HG03159 (cell line): ENCODE measurements around the gene VAC14.
"Not testable (repeated sequence)": the region's sequence is repeated elsewhere in the genome, so short reads cannot be mapped to it uniquely, and the experiment has no call there.

Experiments
- ATAC-seq: cut with Tn5 transposase; IDR thresholded peaks from one replicate; pipeline ENCODE4 v1.9.1; 2021; ENCODE audit warnings: mild to moderate bottlenecking, moderate library complexity; ENCODE audit not compliant: unreplicated experiment

The VAC14 gene

DNA sequence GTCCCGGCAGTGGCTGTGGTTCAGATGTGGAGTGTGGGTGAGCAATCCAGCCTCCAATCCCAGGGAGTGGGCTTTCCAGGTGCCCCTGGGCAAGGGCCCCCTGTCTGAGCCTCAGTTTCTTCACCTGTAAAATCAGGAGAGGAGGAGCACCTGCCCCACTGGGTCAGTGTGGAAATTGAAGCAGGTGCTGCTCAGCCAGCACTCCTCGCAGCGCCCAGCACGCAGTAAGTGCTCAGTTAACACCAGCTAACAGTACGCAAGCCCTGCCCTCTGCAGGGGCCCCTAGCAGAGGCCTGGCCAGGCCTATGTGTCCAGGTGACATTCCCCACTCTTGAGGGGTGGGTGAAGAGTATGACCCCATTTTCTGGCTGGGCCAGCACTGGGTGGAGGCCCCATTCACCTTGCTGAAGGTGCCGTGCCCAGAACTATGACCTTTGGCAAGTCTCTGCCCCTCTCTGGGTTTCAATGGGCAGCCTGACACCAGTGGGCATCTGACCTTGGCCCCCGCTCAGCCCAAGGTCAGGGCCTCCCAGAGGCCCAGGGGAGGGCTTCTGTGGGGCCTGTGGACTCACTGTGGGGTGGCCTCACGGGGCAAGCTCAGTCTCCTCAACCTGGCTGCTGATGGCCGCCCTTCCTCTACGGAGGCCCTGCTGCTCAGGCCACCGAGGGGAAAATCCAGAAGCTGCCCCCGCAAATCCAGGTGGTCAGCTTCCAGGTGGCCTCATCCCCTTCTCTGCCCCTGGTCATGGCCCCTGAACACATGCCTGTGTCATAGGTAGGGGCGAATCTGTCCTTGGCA lies 117.6 kb downstream of the VAC14 start:
- no peak for ATAC-seq

- ATAC-seq, result no peak
These were observed 118.5 kb downstream of the VAC14 start for GRCh38 chr16:70682239-70683145.

- ATAC-seq, result no peak
These were observed 119.3 kb downstream of the VAC14 start for GRCh38 chr16:70681382-70682238.

GRCh38 chr16:70680495-70681381 lies 120.2 kb downstream of the VAC14 start:
- ATAC-seq, result no peak

DNA sequence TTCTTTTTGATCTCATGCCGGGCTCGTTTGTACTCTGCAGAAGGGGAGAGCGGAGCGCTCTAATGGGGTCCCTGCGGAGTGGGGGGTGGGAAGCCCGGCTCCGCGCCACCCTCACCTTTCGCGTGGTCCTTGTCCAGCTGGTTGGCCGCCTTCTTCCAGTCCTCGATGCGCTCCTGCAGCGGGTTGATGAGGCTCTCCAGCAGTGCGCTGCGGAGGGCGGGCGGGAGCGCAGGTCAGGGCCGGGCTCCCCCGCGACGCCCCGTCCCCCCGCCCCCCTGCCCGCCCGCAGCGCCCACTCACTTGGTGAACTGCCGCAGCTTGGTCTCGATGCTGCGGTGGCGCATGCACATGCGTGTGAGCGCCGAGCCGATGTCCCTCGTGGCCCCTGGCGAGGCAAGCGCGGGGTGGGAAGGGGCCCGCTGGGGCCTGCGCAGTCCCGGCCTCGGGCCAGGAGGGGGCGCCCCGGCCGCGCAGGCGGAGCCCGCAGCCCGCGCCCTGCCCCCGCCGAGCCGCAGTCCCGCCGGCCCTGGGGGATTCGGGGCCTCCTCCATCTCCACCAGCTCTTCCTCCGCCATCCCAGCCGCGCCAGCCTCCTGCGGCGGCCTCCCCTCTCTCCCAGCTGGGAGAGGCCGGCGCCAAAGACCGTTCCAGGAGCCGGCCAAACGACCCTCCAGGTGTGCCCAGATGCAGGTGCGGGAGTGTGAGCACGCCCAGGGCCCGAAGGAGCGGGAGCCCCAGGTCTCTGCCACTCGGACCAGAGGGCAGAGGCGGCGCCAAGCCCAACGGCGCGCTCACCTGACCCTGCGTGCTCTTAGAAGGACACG lies 121.1 kb downstream of the VAC14 start:
- no peak for ATAC-seq

- ATAC-seq, result no peak
These were observed 121.9 kb downstream of the VAC14 start for GRCh38 chr16:70678898-70679670.

GRCh38 chr16:70678121-70678897 lies 122.6 kb downstream of the VAC14 start:
- no peak for ATAC-seq

DNA sequence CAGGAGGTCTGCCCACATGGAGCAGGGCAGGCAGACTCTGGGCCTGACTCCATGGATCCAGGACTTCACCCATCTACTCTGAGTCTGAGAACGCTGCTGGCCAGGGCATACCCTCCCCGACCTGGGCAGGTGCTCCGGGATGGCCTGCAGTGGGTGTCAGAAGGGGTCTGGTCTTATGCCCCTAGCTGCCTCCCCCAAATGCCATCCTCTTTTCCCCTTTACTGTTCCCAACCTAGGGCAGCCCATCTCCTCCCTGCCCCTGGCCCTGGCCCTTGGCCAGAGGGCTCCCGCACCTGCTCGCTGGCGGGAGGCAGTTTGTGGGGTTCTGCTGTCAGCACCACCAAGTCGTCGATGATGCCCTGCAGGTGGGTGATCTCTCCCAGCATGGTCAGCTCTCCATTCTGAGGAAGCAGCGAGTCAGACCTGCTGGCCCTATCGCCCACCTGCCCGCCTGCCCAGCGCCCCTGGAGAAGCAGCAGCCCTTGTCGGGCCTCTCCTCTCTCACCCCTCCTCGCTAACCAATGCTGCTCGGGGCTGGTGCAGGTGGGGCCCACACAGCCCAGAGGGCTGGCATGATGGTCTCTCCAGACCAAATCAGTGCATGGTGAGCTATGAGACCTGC lies 123.3 kb downstream of the VAC14 start:
- no peak for ATAC-seq

DNA sequence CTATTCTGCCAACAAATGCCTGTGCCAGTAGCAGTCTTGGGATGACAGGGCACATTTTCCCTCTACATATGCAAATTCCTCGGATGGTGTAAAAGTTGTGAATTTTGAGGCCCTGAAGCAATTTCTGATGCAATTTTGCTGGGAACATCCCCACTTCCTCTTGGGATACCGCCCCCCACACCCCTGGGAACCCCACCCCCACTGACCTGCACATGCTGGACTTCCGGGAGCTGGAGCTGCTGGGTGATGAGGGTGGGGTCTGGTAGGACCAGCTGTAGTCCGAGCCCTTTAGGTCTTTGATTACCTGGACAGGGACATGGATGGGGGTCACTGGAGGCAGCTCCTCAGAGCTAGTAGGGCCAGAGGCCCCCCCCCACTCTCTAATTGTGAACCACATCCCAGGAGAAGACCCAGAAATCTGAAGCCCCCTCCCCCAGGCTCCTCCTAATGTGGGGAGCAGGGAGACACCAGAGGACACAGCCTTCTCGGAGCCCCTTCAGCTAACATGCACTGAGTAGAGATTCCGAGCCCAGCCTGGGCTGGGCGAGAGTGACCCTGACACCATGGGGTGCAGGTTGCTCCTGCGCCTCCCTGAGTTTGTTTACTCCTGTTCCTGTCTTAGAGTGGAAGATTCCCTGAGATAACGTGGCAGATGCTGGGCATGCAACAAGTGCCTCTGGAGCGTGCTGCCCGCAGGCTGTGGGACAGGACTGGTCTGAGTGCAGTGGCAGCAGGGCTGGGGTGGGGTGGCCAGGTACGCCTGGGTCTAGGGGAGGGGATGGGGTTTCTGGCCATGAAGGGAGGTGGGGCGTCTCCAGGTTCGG lies 124.1 kb downstream of the VAC14 start:
- no peak for ATAC-seq

DNA sequence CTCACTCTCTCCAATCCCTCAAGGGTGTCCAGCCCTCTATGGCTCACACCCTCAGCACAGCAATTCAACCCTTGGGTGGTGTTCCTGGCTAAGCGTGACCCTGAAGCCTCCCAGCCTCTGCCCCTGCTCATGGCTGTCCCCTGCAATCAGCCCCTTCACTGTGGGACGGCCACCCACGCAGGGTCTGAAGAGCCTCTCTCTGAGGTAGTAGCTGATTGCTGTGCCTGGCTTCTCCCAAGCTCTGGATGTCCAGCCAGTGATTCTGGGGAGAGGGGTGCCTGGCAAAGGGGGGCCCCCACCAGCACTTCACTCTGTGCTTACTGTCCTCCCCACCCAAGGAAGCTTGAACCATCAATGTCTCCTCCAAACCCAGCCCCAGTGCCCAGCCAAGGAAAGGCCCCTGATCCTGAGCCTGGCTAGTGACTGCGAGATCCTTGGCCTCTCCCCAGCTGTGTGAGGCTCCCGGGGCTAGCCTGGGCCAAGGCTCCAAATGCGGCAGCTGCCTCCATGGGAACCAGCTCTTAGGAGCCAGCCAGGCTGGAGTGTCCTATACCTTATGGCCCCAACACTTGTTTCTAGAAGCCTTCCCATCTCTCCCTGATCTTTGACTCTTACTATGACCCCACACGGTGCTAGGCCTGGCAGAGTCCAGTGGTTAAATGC lies 125.0 kb downstream of the VAC14 start:
- no peak for ATAC-seq

DNA sequence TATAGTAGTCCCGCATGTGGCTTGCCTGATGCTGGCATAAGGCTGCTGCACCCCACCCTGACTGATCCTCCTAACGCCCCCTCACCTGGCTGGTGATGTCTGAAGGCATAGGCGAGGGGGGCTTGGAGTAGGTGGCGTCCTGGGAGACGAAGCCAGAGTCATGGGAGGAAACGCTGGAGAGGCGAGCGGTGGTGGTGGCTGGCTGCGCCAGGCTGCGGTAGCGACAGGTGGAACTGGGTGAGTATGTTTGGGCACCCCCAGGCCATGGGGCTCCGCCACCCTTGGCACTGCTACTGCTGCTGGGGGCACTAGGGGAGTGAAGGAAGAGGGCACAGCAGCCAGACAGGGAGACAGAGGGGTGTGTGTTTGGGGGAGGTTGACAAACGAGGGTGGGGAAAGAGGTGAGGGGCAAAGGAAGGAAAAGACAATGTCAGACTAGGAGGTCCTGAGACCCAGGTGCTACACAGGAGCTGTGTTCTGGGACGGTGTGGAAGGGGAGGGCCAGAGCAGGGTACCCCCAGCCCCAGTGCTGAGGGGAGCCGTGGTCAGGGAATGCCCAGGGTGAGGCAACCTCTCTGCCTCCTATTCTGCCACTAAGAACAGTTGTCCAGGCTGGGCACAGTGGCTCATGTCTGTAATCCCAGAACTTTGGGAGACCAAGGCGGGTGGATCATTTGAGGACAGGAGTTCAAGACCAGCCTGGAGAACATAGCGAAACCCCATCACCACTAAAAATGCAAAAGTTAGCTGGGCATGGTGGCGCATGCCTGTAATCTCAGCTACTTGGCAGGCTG lies 126.5 kb downstream of the VAC14 start:
- ATAC-seq, result no peak

- ATAC-seq, result not testable (repeated sequence)
These were observed 130.0 kb downstream of the VAC14 start for GRCh38 chr16:70670938-70671337.

GRCh38 chr16:70670175-70670574 lies 130.8 kb downstream of the VAC14 start:
- no peak for ATAC-seq

DNA sequence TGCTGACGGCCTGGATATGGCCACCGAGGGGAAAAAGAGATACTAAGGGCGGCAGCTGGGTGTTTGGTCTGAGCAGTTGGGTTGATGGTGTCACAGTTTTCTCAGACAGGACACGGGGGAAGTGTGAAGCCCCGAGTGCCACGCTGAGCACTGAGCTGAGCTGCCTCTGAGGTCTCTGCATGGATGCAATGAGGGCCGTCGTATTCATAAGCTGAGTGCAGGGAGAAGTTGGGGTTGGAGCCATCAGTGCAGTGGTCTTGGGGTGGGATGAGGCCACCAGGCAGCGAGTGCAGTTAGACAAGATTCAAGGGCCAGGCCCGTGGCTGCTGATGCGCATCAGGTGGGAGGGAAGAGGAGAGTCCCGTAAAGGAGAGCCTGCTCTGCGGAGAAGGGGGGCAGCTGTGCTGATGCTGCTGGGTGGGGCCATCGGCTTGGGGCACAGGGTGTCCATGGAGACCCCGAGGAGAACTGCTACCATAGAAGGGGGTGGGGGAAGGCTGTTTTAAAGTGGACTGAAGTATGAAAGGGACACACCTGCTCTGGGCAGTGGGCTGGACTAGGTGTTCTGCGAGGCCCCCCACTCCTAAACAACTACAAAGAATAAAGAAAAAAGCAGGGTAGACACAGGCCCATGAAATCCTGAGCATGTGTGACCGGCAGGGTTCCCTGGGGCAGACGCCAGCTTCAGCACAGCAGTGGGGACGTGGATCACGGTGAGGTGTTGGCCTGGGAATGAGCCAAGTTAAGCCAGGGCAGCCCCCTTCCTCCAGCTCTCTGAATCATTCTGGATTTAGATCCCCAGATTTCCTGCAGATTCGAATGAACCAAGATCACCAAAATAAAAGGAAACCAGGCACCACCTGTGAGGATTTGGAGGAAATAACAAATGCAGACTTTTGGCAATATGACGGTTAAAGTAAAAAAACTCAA lies 134.9 kb downstream of the VAC14 start:
- no peak for ATAC-seq
